ENCODE data around the gene HSBP1L1. TPM values are rescaled to one million over a fixed set of nuclear protein-coding genes. Genes with fewer than 3 reads are reported as not detected.

Gene HSBP1L1
- total RNA-seq, 1 experiment from 2014 or later = 41.4 TPM

- Histone ChIP-seq H3K4me3 (replicated peaks in 1 of 2; ENCODE audit: low read depth in 1 of 2, low read length in 2 of 2) (no peak overlapping the region), H3K27ac (ENCODE audit: low read depth, low read length) (no peak overlapping the region), H3K9me3 (ENCODE audit: control insufficient read depth in 1 of 2, insufficient read depth in 1 of 2, low read depth in 1 of 2, low read length in 2 of 2) (peaks cover 15 to 29% of the 10 kb centered on the region in 2 experiments; a peak in 3 of 4 replicates), H2AFZ (ENCODE audit: low read depth, low read length, poor library complexity, severe bottlenecking) (no peak overlapping the region), H3K4me1 (ENCODE audit: control insufficient read depth in 1 of 2, insufficient read depth in 2 of 2, low read length in 2 of 2) (no peaks in the 10 kb centered on the region), H3K9ac (ENCODE audit: low read length) (no peak overlapping the region), H3K27me3 (ENCODE audit: insufficient read depth, low read length) (no peaks in the 10 kb centered on the region), H3K9me2 (ENCODE audit: insufficient read depth) (no peaks in the 10 kb centered on the region), H3K36me3 (ENCODE audit: control insufficient read depth in 1 of 2, insufficient read depth in 2 of 2, low read length in 2 of 2) (peaks cover 5 to 44% of the 10 kb centered on the region in 2 experiments; a peak in 3 of 4 replicates), H4K20me1 (ENCODE audit: insufficient read depth) (no peaks in the 10 kb centered on the region), H3K4me2 (ENCODE audit: low read length) (no peak overlapping the region), H3K79me2 (ENCODE audit: insufficient read depth, low read length) (peaks cover 96% of the 10 kb centered on the region)
- CTCF ChIA-PET = no interaction called here
- BruUV-seq (replicated peaks) = no TSS peak
- DNase-seq (ENCODE audit: low read depth, low spot score) (no peak), ATAC-seq (no peak)
- intact Hi-C loops (cut with micrococcal nuclease) = no loop called here
- RAD21 ChIA-PET (ENCODE audit: low non-redundant PET in 1 of 2, low total read pairs in 2 of 2, uncharacterized antibody in 2 of 2, unreplicated experiment in 2 of 2) = no interaction called here
- TF ChIP-seq TCF7L2 (IDR thresholded peaks at IDR 0.05; ENCODE audit: borderline replicate concordance, extremely low read depth, insufficient read depth, insufficient read length) (no peak), REST (IDR thresholded peaks at IDR 0.05; ENCODE audit: low read depth) (no peak), MAX (IDR thresholded peaks at IDR 0.05) (no peak), CEBPB (IDR thresholded peaks at IDR 0.05; ENCODE audit: low read depth) (no peak), CBX3 (IDR thresholded peaks at IDR 0.05; ENCODE audit: low read depth) (no peak), EGR1 (IDR thresholded peaks at IDR 0.05; ENCODE audit: low read depth) (no peak), JUND (IDR thresholded peaks at IDR 0.05) (no peak), SIN3A (IDR thresholded peaks at IDR 0.05; ENCODE audit: low read depth) (no peak), RAD21 (IDR thresholded peaks at IDR 0.05; ENCODE audit: low read depth) (no peak), POLR2A (IDR thresholded peaks at IDR 0.05; ENCODE audit: borderline replicate concordance, extremely low read depth, insufficient read depth, insufficient read length) (no peak), POLR2AphosphoS5 (IDR thresholded peaks at IDR 0.05; ENCODE audit: low read depth, low read length) (no peak), CTCF (IDR thresholded peaks at IDR 0.05 in 2 of 3, conservative IDR thresholded peaks at IDR 0.05 in 1 of 3; ENCODE audit: borderline replicate concordance in 1 of 3, insufficient read depth in 1 of 3, low read depth in 2 of 3, low read length in 2 of 3) (no peak), FOSL1 (IDR thresholded peaks at IDR 0.05; ENCODE audit: low read depth) (no peak), EZH2 (IDR thresholded peaks at IDR 0.05) (no peak)
- POLR2A ChIA-PET = no interaction called here
Observed at GRCh38 chr18:79935925-79936324, 28.5 kb upstream of the HSBP1L1 start.
